GM12874 (cell line): Measurements from ENCODE around the gene SEMA3D.
A peak's percentile ranks its signal among the peaks of the same experiment; 100 is the strongest.

Source experiments
- TF ChIP-seq, protein P1 (sequence below): IDR thresholded peaks from 2 replicates; pipeline ENCODE4 v1.5.1; 2011; ENCODE audit warnings: low read depth, mild to moderate bottlenecking, control low read depth, low read length, moderate library complexity; ENCODE audit not compliant: insufficient read depth

The SEMA3D gene

GRCh38 chr7:85041605-85042216 is 145.1 kb downstream of the SEMA3D start:
- TF ChIP-seq, protein P1, sequence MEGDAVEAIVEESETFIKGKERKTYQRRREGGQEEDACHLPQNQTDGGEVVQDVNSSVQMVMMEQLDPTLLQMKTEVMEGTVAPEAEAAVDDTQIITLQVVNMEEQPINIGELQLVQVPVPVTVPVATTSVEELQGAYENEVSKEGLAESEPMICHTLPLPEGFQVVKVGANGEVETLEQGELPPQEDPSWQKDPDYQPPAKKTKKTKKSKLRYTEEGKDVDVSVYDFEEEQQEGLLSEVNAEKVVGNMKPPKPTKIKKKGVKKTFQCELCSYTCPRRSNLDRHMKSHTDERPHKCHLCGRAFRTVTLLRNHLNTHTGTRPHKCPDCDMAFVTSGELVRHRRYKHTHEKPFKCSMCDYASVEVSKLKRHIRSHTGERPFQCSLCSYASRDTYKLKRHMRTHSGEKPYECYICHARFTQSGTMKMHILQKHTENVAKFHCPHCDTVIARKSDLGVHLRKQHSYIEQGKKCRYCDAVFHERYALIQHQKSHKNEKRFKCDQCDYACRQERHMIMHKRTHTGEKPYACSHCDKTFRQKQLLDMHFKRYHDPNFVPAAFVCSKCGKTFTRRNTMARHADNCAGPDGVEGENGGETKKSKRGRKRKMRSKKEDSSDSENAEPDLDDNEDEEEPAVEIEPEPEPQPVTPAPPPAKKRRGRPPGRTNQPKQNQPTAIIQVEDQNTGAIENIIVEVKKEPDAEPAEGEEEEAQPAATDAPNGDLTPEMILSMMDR: peak; percentile 42; the same call in 1 of the 2 replicates

DNA sequence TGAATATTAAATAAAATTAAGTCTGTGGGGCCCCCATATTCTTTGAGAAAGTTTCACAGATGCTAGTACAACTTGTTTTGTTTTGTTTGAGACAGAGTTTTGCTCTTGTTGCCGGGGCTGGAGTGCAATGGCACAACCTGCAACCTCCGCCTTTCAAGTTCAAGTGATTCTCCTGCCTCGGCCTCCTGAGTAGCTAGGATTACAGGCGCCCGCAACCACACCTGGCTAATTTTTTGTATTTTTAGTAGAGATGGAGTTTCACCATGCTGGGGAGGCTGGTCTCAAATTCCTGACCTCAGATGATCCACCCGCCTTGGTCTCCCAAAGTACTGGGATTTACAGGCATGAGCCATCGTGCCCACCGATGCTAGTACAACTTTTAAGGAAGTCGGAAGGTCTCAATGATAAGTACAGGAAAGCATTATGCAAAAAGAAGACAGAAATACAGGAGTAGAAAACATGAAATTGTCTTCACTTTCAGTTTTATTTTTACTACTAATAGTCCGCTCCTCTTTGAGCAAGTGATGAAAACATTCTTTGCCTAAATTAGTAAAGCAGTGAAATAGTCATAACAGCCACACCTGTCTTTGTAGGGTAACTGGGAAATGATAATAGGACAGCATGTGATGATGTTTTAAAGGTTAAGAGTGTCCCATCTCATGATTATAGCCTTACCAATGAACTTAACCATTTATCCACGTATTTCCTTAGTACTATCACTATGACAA is 147.5 kb downstream of the SEMA3D start:
- TF ChIP-seq, protein P1: no peak

- TF ChIP-seq, protein P1: no peak
Observed at GRCh38 chr7:85038466-85038865, 148.4 kb downstream of the SEMA3D start.

- TF ChIP-seq, protein P1: no peak
Observed at GRCh38 chr7:85033263-85033662, 153.6 kb downstream of the SEMA3D start.

- TF ChIP-seq, protein P1: no peak
Observed at GRCh38 chr7:85031475-85031874, 155.4 kb downstream of the SEMA3D start.

DNA sequence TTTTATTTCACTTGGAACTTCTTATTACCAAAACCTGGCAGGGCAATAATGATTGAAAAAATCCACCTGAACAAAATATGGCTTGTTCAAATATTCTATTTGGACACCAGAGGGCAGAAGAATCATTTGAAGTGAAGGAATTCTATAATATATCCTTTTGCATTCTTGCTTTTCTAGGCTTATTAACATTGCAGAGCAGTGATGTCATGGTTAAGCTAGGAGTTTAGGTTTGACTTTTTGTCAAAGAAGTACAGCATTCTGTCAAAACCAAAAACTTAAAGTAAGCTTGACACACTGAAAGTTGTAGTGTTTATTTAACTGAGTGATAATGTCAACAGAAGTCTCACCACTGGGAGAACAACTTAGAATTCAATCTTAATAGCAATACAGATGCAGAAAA is 156.0 kb downstream of the SEMA3D start:
- TF ChIP-seq, protein P1: no peak

DNA sequence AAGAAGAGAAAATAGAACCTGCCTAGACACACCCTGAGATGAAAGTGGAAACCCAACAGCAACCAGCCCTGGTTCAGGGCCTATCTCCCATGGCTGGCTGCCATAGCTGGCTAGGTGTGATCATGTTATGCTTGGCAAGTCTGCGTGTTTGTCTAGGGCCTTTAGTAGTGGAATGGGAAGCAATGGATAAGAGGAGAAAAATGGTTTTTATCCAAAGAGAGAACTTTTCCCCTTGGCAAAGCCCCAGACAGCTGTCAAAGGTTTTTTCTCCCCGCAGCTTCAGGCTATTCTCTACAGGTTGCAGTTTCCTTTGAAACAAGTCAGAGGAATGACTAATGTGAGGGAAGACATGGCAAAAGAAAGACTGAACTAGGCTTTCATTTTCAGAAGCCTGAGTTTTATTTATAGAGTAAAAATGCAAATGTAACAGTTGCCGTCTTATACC is 161.5 kb downstream of the SEMA3D start:
- TF ChIP-seq, protein P1: no peak
